ENCODE results near the gene GCSH.

The GCSH gene

GRCh38 chr16:81040842-81041241, 55.4 kb downstream of the GCSH start:
- Mint-ChIP-seq H3K27ac (no peak overlapping the region), H3K36me3 (peaks cover 18% of the 10 kb centered on the region), H3K4me3 (no peak overlapping the region), H3K27me3 (no peaks in the 10 kb centered on the region), H3K4me1 (ENCODE audit: low read depth) (peaks cover 29% of the 10 kb centered on the region), H3K9me3 (ENCODE audit: low read depth) (no peaks in the 10 kb centered on the region)

DNA sequence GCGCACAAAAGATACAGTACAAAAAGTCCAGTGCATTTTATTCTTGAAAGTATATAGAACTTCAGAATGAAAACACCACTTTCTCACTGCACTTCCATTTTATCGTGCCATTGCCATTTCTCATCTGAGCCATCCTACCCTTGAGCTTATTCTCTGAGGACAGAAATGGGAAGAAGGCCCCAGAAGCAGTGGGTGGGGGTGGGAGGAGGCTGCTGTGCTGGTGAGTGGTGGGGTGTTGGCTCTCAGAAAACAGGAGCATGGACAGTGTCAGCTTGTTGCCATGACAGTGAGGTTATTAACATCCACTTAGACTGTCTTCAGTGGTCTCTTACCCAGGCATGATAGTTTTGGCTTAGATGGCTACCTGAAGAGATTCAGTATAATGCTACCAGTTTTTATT, 56.1 kb downstream of the GCSH start:
- Mint-ChIP-seq H3K9me3 (ENCODE audit: low read depth) (no peaks in the 10 kb centered on the region), H3K4me3 (no peak overlapping the region), H3K27me3 (no peaks in the 10 kb centered on the region), H3K27ac (peak overlapping the region; percentile 30), H3K36me3 (peaks cover 16% of the 10 kb centered on the region), H3K4me1 (ENCODE audit: low read depth) (peaks cover 29% of the 10 kb centered on the region)

DNA sequence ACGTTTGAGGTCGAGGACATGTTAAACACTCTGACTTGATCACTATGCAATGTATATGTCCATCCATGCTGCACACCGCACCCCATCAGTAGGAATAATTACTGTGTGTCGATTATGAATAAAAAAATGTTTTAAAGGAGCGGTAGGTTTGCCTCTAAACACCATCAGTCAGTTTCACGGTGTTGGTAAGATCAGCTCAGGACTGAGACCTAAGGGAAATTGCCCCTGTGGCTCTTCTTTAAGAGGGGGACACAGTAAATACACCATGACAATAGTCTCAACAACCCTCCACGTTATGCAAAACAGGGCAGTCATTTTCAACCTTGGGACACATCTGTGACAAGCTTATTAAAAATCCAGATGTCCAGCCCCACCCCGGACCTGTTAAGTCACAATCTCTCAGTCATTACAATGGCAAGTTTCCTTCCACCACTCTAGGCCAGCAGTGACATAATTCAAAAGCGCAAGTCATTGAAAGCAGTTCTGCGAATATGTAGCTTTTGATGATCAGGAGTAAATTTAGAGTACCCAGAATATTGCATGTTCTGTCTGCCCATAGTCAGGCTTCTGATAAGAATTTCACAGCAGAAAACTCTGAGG, 59.3 kb downstream of the GCSH start:
- peaks cover 7% of the 10 kb centered on the region for H3K36me3 Mint-ChIP-seq
- H3K9me3 Mint-ChIP-seq (ENCODE audit: low read depth) = no peaks in the 10 kb centered on the region

GRCh38 chr16:81035975-81036750, 60.0 kb downstream of the GCSH start:
- peaks cover 29% of the 10 kb centered on the region for H3K4me1 Mint-ChIP-seq (ENCODE audit: low read depth)
- peak overlapping the region; percentile 92 for H3K4me3 Mint-ChIP-seq
- peak overlapping the region; percentile 58 for H3K27ac Mint-ChIP-seq
- H3K27me3 Mint-ChIP-seq = no peaks in the 10 kb centered on the region
- H3K36me3 Mint-ChIP-seq = peaks cover 7% of the 10 kb centered on the region
- H3K9me3 Mint-ChIP-seq (ENCODE audit: low read depth) = no peaks in the 10 kb centered on the region

More for the DNA sequence above, 59.3 kb downstream of the GCSH start:
- Mint-ChIP-seq H3K27me3 (no peaks in the 10 kb centered on the region), H3K4me3 (peak overlapping the region; percentile 92), H3K27ac (peak overlapping the region; percentile 58), H3K4me1 (ENCODE audit: low read depth) (peaks cover 29% of the 10 kb centered on the region)

GRCh38 chr16:81035398-81035974, 60.7 kb downstream of the GCSH start, which contains the start of gene ATMIN:
Gene ATMIN, plus strand, starts transcription at chr16:81035842. Its CDS starts 29 bp downstream, at chr16:81035871.
- Mint-ChIP-seq H3K27ac (peak within 1 kb of the TSS; percentile 58), H3K4me1 (ENCODE audit: low read depth) (peaks cover 29% of the 10 kb centered on the region), H3K36me3 (peaks cover 7% of the 10 kb centered on the region), H3K9me3 (ENCODE audit: low read depth) (no peaks in the 10 kb centered on the region), H3K27me3 (no peaks in the 10 kb centered on the region), H3K4me3 (peak within 1 kb of the TSS; percentile 92)

Measured in activated naive CD8-positive, alpha-beta T cell (primary cell).